ENCODE data around the gene SAMD3.

Gene SAMD3

GRCh38 chr6:130190701-130191690 is 31.8 kb downstream of the SAMD3 start:
- Histone ChIP-seq H3K4me3 (replicated peaks; ENCODE audit: low read depth, low read length) (no peak overlapping the region), H3K27me3 (replicated peaks; ENCODE audit: control insufficient read depth, insufficient read depth, low read length) (no peaks in the 10 kb centered on the region), H3K36me3 (ENCODE audit: control insufficient read depth, insufficient read depth, low read length) (no peaks in the 10 kb centered on the region)
- DNase-seq (ENCODE audit: extremely low read depth, insufficient read length): no peak
- TF ChIP-seq, protein P1, sequence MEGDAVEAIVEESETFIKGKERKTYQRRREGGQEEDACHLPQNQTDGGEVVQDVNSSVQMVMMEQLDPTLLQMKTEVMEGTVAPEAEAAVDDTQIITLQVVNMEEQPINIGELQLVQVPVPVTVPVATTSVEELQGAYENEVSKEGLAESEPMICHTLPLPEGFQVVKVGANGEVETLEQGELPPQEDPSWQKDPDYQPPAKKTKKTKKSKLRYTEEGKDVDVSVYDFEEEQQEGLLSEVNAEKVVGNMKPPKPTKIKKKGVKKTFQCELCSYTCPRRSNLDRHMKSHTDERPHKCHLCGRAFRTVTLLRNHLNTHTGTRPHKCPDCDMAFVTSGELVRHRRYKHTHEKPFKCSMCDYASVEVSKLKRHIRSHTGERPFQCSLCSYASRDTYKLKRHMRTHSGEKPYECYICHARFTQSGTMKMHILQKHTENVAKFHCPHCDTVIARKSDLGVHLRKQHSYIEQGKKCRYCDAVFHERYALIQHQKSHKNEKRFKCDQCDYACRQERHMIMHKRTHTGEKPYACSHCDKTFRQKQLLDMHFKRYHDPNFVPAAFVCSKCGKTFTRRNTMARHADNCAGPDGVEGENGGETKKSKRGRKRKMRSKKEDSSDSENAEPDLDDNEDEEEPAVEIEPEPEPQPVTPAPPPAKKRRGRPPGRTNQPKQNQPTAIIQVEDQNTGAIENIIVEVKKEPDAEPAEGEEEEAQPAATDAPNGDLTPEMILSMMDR (IDR thresholded peaks at IDR 0.05; ENCODE audit: insufficient read depth, low read length, poor library complexity, severe bottlenecking): no peak

DNA sequence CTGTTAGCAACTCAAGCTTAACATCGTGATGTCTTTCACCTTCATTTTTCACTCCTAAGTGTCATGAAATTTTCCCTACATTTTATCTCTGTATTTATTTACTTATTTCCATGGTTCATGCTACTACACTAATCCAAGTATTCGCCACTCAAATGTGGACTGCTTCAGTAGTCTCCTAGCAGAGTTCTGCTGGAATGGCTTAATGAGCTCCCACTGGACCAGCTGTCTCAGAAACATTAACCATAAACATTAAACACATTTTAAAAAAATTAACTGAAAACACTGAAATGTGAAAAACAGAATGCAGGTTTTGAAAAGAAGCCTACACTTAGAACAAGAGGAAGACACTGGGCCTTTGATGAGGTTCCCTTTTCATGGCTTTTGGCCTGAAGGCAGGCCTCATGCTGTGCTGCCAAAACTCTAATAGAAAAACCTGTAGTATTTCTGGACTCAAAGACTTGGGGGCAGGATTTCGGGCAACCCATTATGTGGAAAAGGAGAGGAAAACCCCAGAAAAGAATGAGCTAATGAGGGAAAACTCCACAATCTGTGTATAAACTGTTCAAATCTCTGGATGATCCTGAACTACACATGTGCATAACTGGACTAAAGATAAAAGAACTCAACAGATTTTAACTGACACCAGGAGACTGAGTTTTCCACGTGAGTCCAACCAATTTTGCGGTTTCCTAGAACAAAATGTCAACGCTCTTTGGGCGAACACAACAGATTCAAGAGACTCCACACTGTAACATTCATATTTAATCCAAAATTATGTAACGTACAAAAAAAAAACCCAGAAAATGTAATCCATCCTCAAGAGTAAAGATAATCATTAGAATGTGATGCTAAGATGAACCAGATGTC is 33.0 kb downstream of the SAMD3 start:
- TF ChIP-seq, protein P1 (IDR thresholded peaks at IDR 0.05; ENCODE audit: insufficient read depth, low read length, poor library complexity, severe bottlenecking): no peak
- no peak for DNase-seq (ENCODE audit: extremely low read depth, insufficient read length)
- Histone ChIP-seq H3K27me3 (replicated peaks; ENCODE audit: control insufficient read depth, insufficient read depth, low read length) (no peaks in the 10 kb centered on the region), H3K36me3 (ENCODE audit: control insufficient read depth, insufficient read depth, low read length) (no peaks in the 10 kb centered on the region), H3K4me3 (replicated peaks; ENCODE audit: low read depth, low read length) (no peak overlapping the region)

DNA sequence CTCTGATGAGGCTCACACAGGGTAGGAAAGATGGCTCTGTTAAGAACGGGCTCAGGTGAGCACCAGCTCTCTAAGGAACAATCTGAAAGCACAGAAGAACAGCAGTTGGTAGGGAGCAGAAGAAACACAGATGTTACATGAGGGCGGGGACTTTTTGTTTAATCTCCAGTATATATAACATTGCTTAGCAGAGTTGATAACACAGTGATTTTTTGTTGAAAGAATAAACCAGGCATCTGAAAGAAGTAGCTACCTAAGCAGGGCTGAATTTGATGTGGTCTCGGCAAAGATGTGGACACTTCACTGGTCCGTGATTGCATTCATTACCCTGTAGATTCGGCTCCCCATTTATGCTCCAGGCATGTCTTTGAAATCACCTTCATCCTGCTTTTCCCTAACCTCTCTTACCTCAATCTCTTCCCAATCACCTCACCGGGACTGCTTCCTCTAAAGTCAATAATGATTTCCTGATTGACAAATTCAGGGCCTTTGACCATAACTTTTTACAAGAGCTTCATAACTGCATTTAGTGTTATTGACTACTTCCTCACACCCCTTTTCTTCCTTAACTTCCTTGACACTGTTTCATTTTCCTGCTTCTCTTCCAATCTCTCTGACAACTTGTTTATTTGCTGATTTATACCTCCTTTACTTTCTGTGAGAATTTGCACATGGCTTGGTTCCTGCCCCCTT is 34.4 kb downstream of the SAMD3 start:
- H3K36me3 ChIP-seq (ENCODE audit: control insufficient read depth, insufficient read depth, low read length): no peaks in the 10 kb centered on the region
- no peak overlapping the region for H3K4me3 ChIP-seq (replicated peaks; ENCODE audit: low read depth, low read length)
- DNase-seq (ENCODE audit: extremely low read depth, insufficient read length): no peak
- TF ChIP-seq, protein P1 (IDR thresholded peaks at IDR 0.05; ENCODE audit: insufficient read depth, low read length, poor library complexity, severe bottlenecking): no peak
- H3K27me3 ChIP-seq (replicated peaks; ENCODE audit: control insufficient read depth, insufficient read depth, low read length): no peaks in the 10 kb centered on the region

DNA sequence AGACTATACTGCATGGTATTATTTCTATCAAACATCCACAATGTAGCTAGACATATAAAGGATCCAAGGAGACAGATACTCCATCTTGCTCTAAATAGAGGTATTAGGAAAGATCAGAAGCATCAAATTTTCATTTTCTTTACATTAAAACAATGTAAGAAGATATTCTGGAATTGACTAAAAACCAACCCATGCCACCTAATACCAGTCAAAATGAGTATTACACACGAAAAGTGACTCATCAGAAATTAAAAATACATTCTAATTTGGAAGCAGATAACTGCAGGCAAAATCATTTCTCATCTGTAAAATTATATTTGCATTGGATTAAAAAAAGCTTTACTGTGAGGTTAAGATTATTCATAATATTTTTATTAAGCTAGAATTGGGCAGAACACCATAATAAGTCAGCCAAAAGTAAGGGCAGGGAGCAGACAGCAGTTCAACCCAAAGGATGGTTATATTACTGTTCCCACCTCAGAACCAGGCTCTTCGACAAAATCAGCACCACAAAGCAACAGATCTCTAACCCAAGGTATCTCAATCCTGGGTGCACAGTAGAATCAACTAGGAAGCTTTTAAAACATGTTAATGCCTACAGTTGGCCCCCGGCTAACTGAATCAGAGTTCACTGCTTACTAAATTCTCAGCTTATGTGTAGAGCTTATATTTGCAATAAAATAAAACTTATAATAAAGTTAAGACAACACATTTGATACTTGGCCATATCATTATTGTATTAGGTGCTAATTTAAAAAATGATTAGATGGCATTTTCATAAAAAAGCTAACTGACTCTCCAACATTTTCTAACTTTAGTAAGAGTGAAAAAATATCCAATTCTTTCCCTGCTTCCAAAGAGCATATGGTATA is 35.2 kb downstream of the SAMD3 start:
- TF ChIP-seq, protein P1 (IDR thresholded peaks at IDR 0.05; ENCODE audit: insufficient read depth, low read length, poor library complexity, severe bottlenecking): no peak
- Histone ChIP-seq H3K36me3 (ENCODE audit: control insufficient read depth, insufficient read depth, low read length) (no peaks in the 10 kb centered on the region), H3K4me3 (replicated peaks; ENCODE audit: low read depth, low read length) (no peak overlapping the region), H3K27me3 (replicated peaks; ENCODE audit: control insufficient read depth, insufficient read depth, low read length) (no peaks in the 10 kb centered on the region)
- DNase-seq (ENCODE audit: extremely low read depth, insufficient read length): no peak

DNA sequence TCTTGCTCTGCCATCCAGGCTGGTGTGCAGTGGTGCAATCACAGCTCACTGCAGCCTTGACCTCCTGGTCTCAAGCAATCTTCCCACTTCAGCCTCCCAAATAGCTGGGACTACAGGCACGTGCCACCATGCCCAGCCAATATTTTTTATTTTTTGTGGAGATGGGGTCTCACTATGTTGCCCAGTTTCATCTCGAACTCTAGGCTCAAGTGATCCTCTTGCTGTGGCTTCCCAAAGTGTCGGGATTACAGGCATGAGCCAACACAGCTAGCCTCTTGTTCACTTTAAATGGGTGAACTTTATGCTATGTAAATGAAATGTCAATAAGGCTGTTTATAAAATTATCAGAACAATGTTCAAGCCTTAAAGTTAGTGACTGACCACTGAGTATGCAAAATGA is 37.1 kb downstream of the SAMD3 start:
- no peaks in the 10 kb centered on the region for H3K27me3 ChIP-seq (replicated peaks; ENCODE audit: control insufficient read depth, insufficient read depth, low read length)
- no peak overlapping the region for H3K4me3 ChIP-seq (replicated peaks; ENCODE audit: low read depth, low read length)
- no peak for DNase-seq (ENCODE audit: extremely low read depth, insufficient read length)
- no peaks in the 10 kb centered on the region for H3K36me3 ChIP-seq (ENCODE audit: control insufficient read depth, insufficient read depth, low read length)
- TF ChIP-seq, protein P1 (IDR thresholded peaks at IDR 0.05; ENCODE audit: insufficient read depth, low read length, poor library complexity, severe bottlenecking): no peak

Measured in GM06990 (cell line).